Measurements from ENCODE around the gene CALR.

CALR gene

GRCh38 chr19:12935071-12935470 is 3.3 kb upstream of the CALR start:
- no peak for TF ChIP-seq CTCF (conservative IDR thresholded peaks at IDR 0.05; ENCODE audit: control insufficient read depth, insufficient read depth, low read depth, low read length)
- H3K4me3 ChIP-seq (ENCODE audit: control insufficient read depth, low read depth, low read length): no peak overlapping the region
- no peak for DNase-seq (ENCODE audit: low read depth)

DNA sequence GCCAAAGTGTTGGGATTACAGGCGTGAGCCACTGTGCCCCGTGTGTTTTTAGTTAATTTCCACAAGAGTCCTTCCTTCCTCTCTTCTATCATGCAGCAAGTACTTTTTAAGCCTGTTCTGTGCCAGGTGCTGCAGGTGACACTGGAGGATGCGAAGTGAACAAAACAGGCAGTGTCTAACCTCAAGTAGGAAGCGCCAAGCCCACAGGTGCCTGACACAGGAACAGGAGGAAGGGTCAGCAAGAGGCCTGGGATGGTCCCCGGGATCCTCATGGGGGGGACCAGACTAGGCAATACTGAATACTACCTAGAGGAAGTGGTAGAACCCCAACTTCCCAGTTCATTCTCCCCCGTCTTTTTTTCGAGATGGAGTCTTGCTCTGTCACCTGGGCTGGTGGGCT is 1.8 kb upstream of the CALR start:
- no peak for TF ChIP-seq CTCF (conservative IDR thresholded peaks at IDR 0.05; ENCODE audit: control insufficient read depth, insufficient read depth, low read depth, low read length)
- no peak overlapping the region for H3K4me3 ChIP-seq (ENCODE audit: control insufficient read depth, low read depth, low read length)
- no peak for DNase-seq (ENCODE audit: low read depth)

- no peak for DNase-seq (ENCODE audit: low read depth)
- peak overlapping the region; percentile 99 for H3K4me3 ChIP-seq (ENCODE audit: control insufficient read depth, low read depth, low read length)
- no peak for TF ChIP-seq CTCF (conservative IDR thresholded peaks at IDR 0.05; ENCODE audit: control insufficient read depth, insufficient read depth, low read depth, low read length)
Measured at GRCh38 chr19:12937093-12937926, 1.1 kb upstream of the CALR start.

GRCh38 chr19:12938779-12939601 is 581 bp downstream of the CALR start:
- peak; percentile 76 for DNase-seq (ENCODE audit: low read depth)
- TF ChIP-seq CTCF (conservative IDR thresholded peaks at IDR 0.05; ENCODE audit: control insufficient read depth, insufficient read depth, low read depth, low read length): no peak
- peak overlapping the region; percentile 99 for H3K4me3 ChIP-seq (ENCODE audit: control insufficient read depth, low read depth, low read length)

- TF ChIP-seq CTCF (conservative IDR thresholded peaks at IDR 0.05; ENCODE audit: control insufficient read depth, insufficient read depth, low read depth, low read length): no peak
- DNase-seq (ENCODE audit: low read depth): no peak
- peak overlapping the region; percentile 99 for H3K4me3 ChIP-seq (ENCODE audit: control insufficient read depth, low read depth, low read length)
Measured at GRCh38 chr19:12939975-12940423, 1.6 kb downstream of the CALR start.

- H3K4me3 ChIP-seq (ENCODE audit: control insufficient read depth, low read depth, low read length): peak overlapping the region; percentile 99
- no peak for TF ChIP-seq CTCF (conservative IDR thresholded peaks at IDR 0.05; ENCODE audit: control insufficient read depth, insufficient read depth, low read depth, low read length)
- DNase-seq (ENCODE audit: low read depth): no peak
Measured at GRCh38 chr19:12940897-12941296, 2.5 kb downstream of the CALR start.

Data from fibroblast of mammary gland (primary cell).